Rectal smooth muscle tissue (tissue), 1 donor: ENCODE results near the gene DLG2.

Source experiments
- H3K27ac ChIP-seq: one replicate; pipeline ENCODE4 v1.7.0; 2013; ENCODE audit warnings: low read depth, low read length, inconsistent platforms
- H3K27me3 ChIP-seq: one replicate; pipeline ENCODE4 v1.7.0; 2013; ENCODE audit warnings: low read length; ENCODE audit not compliant: control insufficient read depth, insufficient read depth
- H3K36me3 ChIP-seq: one replicate; pipeline ENCODE4 v1.7.0; 2013; ENCODE audit warnings: low read length; ENCODE audit not compliant: control insufficient read depth, insufficient read depth
- H3K4me1 ChIP-seq: one replicate; pipeline ENCODE4 v1.7.0; 2013; ENCODE audit warnings: low read length; ENCODE audit not compliant: control insufficient read depth, insufficient read depth
- H3K4me3 ChIP-seq: one replicate; pipeline ENCODE4 v1.7.0; 2013; ENCODE audit warnings: low read length
- H3K9ac ChIP-seq: one replicate; pipeline ENCODE4 v1.7.0; 2013; ENCODE audit warnings: low read length

DLG2 gene

GRCh38 chr11:83542861-83543260, 2084.3 kb downstream of the DLG2 start:
- Histone ChIP-seq H3K36me3 (no peaks in the 10 kb centered on the region), H3K27me3 (no peaks in the 10 kb centered on the region), H3K4me3 (no peak overlapping the region), H3K9ac (no peak overlapping the region), H3K27ac (no peak overlapping the region), H3K4me1 (no peaks in the 10 kb centered on the region)

DNA sequence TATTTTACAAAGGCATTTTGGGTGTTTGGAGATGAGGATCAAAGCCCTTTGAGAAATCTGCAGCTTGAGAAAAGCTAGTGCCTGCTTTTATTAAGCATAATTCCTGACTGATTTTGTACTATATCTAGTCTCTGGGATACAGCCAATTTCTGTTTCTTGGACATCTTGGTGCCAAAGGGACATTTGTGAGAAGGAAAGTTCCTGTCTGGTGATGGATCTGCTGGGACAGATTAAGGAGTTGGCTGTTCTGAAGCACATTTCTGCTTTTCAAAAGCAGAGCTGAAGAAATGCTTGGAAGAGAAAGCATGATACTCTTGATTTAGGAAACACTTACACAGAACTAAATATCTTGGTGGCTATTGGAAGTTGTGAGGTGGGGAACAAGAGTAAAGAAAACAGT, 2086.4 kb downstream of the DLG2 start:
- no peak overlapping the region for H3K4me3 ChIP-seq
- no peaks in the 10 kb centered on the region for H3K36me3 ChIP-seq
- H3K27me3 ChIP-seq: no peaks in the 10 kb centered on the region
- no peaks in the 10 kb centered on the region for H3K4me1 ChIP-seq
- H3K27ac ChIP-seq: no peak overlapping the region
- H3K9ac ChIP-seq: no peak overlapping the region

- no peak overlapping the region for H3K27ac ChIP-seq
- H3K4me1 ChIP-seq: no peaks in the 10 kb centered on the region
Observed at GRCh38 chr11:83540112-83540675, 2086.9 kb downstream of the DLG2 start.

GRCh38 chr11:83538286-83538685, 2088.9 kb downstream of the DLG2 start:
- no peaks in the 10 kb centered on the region for H3K4me1 ChIP-seq
- no peaks in the 10 kb centered on the region for H3K27me3 ChIP-seq
- H3K4me3 ChIP-seq: no peak overlapping the region
- no peak overlapping the region for H3K27ac ChIP-seq
- no peak overlapping the region for H3K9ac ChIP-seq
- H3K36me3 ChIP-seq: no peaks in the 10 kb centered on the region

More at GRCh38 chr11:83540112-83540675, 2086.9 kb downstream of the DLG2 start:
- no peaks in the 10 kb centered on the region for H3K27me3 ChIP-seq
- H3K9ac ChIP-seq: no peak overlapping the region
- no peak overlapping the region for H3K4me3 ChIP-seq
- H3K36me3 ChIP-seq: no peaks in the 10 kb centered on the region

DNA sequence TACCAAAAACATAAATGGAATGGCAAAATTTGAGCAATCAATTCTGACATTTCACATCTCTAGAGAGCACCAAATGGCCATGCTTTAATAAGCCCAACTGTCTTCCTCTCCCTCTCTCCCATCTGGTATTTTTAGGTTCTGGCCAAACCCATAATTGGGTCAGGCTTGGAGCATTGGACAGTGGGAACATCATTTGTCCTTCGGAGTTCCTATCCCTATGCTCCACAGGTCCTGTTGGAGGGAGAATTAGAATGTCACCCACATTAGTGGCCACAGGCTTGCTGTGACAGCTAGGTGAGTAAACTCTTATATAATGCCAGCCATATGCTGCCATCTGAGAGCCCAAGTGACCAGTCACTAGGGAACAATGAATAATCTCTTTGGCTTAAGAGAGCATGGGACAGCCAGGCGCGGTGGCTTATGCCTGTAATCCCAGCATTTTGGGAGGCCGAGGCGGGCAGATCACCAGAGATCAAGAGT, 2090.0 kb downstream of the DLG2 start:
- H3K36me3 ChIP-seq: no peaks in the 10 kb centered on the region
- H3K4me1 ChIP-seq: no peaks in the 10 kb centered on the region
- no peak overlapping the region for H3K4me3 ChIP-seq
- H3K27ac ChIP-seq: no peak overlapping the region
- H3K9ac ChIP-seq: no peak overlapping the region
- H3K27me3 ChIP-seq: no peaks in the 10 kb centered on the region

- H3K27ac ChIP-seq: no peak overlapping the region
- no peak overlapping the region for H3K4me3 ChIP-seq
- no peaks in the 10 kb centered on the region for H3K36me3 ChIP-seq
- no peaks in the 10 kb centered on the region for H3K4me1 ChIP-seq
- H3K27me3 ChIP-seq: no peaks in the 10 kb centered on the region
- no peak overlapping the region for H3K9ac ChIP-seq
Observed at GRCh38 chr11:83533166-83533565, 2094.0 kb downstream of the DLG2 start.

- Histone ChIP-seq H3K4me3 (no peak overlapping the region), H3K9ac (no peak overlapping the region), H3K27me3 (no peaks in the 10 kb centered on the region), H3K4me1 (no peaks in the 10 kb centered on the region), H3K36me3 (no peaks in the 10 kb centered on the region), H3K27ac (no peak overlapping the region)
Observed at GRCh38 chr11:83528877-83529276, 2098.3 kb downstream of the DLG2 start.

DNA sequence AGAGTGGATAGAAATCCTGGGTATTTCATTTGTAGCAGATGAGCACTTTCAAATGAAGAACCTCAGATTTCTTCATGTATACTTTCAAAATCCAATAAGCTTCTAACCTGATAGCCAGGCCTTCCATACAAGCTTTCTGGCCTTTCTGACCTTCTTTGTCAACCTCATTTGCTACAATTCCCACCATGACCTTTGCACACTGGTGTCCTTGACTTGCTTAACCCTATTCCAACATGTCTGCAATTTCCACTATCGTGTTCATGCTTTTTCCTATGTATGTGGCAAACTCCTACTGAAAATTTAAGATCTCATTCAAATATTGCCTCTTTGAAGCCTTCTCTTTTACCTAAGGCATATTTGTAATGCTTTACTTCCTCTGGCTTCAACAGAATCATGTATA, 2098.9 kb downstream of the DLG2 start:
- Histone ChIP-seq H3K27ac (no peak overlapping the region), H3K4me1 (no peaks in the 10 kb centered on the region), H3K9ac (no peak overlapping the region), H3K27me3 (no peaks in the 10 kb centered on the region), H3K4me3 (no peak overlapping the region), H3K36me3 (no peaks in the 10 kb centered on the region)

GRCh38 chr11:83523676-83524075, 2103.5 kb downstream of the DLG2 start:
- no peaks in the 10 kb centered on the region for H3K4me1 ChIP-seq
- no peak overlapping the region for H3K27ac ChIP-seq

DNA sequence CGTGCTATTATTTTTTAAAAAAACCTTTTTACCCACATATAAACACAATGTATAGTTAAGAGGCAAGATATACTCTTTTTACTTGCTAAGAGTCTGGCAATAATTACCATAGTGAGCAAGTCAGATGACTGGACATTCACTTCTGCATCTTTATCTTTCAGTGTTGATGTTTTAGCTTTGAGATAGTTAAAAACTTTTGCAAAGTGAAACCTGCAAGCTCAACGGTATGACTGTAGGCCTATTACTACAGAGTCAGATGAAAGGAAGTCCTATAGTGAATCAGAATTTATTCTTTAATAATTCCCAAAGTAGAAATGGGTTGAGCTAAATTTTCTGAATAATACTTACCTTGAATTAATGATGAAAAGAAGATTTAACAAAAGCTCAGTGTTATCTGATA, 2104.2 kb downstream of the DLG2 start:
- H3K27ac ChIP-seq: no peak overlapping the region
- H3K36me3 ChIP-seq: no peaks in the 10 kb centered on the region
- no peak overlapping the region for H3K9ac ChIP-seq
- H3K4me3 ChIP-seq: no peak overlapping the region
- H3K27me3 ChIP-seq: no peaks in the 10 kb centered on the region
- H3K4me1 ChIP-seq: no peaks in the 10 kb centered on the region

More at GRCh38 chr11:83523676-83524075, 2103.5 kb downstream of the DLG2 start:
- no peaks in the 10 kb centered on the region for H3K36me3 ChIP-seq
- no peak overlapping the region for H3K4me3 ChIP-seq
- H3K27me3 ChIP-seq: no peaks in the 10 kb centered on the region
- H3K9ac ChIP-seq: no peak overlapping the region

DNA sequence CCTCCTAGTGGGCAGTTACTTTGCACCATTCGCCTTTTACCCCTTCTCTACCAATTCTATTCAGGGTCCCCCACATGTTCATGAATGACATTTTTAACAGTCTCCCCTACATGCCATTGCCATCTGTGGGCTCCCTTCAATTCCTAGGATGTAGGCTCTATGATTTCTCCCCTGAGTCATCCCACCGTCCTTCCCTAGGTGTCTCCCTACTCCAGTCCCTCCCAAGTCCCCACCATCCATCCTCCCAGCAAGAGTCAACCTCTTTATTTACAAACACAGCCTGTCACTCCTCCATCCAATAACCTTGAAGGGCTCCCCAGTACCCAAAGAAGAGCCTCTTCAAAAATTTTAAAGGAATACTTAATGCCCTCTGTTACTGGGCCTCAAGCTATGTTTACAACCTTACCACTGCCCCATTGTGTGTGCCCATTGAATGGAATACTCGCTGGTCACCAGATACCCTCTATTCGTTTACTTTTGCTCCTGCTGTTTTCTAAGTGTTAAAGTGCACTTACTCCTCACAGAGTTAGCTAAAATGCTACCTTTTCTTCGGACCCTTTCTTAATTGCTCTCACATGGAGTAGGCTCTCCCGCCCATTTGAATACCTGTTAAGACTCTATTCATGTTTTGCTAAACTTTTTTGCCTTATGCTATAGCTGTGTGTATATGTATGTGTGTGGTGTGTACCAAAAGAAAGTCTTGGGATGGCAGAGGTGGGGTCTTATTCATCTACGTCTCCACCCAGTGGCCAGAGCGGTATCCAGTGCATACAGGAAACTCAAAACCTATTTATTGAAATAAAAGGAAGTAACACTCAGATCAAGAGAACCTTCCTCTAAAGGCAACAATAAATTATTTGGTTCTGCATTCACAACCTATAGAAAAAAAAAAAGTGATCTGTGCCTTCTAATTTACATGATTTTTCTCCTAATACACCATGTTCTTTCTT, 2105.2 kb downstream of the DLG2 start:
- Histone ChIP-seq H3K36me3 (no peaks in the 10 kb centered on the region), H3K27me3 (no peaks in the 10 kb centered on the region), H3K27ac (no peak overlapping the region), H3K9ac (no peak overlapping the region), H3K4me3 (no peak overlapping the region), H3K4me1 (no peaks in the 10 kb centered on the region)

GRCh38 chr11:83520849-83521248, 2106.3 kb downstream of the DLG2 start:
- Histone ChIP-seq H3K27me3 (no peaks in the 10 kb centered on the region), H3K4me3 (no peak overlapping the region), H3K27ac (no peak overlapping the region), H3K9ac (no peak overlapping the region), H3K4me1 (no peaks in the 10 kb centered on the region), H3K36me3 (no peaks in the 10 kb centered on the region)
